GM15510 (cell line): ENCODE results near the gene ELL2.

ENCODE experiments used
- POLR2A ChIP-seq: IDR thresholded peaks from 3 replicates; pipeline ENCODE4 v1.6.1; 2011; ENCODE audit warnings: borderline replicate concordance; ENCODE audit not compliant: insufficient read length; ENCODE audit errors: extremely low read depth

Gene ELL2

GRCh38 chr5:95951916-95952315, 9.7 kb downstream of the ELL2 start:
- no peak for TF ChIP-seq POLR2A

GRCh38 chr5:95949810-95950209, 11.8 kb downstream of the ELL2 start:
- no peak for TF ChIP-seq POLR2A

GRCh38 chr5:95948631-95949030, 13.0 kb downstream of the ELL2 start:
- no peak for TF ChIP-seq POLR2A

GRCh38 chr5:95946451-95946850, 15.2 kb downstream of the ELL2 start:
- no peak for TF ChIP-seq POLR2A

- TF ChIP-seq POLR2A = no peak
Observed at GRCh38 chr5:95942968-95943367, 18.7 kb downstream of the ELL2 start.

- TF ChIP-seq POLR2A = no peak
Observed at GRCh38 chr5:95942414-95942813, 19.2 kb downstream of the ELL2 start.

- TF ChIP-seq POLR2A = no peak
Observed at GRCh38 chr5:95941756-95942155, 19.9 kb downstream of the ELL2 start.

GRCh38 chr5:95940758-95941682, 20.6 kb downstream of the ELL2 start:
- no peak for TF ChIP-seq POLR2A

- TF ChIP-seq POLR2A = no peak
Observed at GRCh38 chr5:95939465-95939864, 22.2 kb downstream of the ELL2 start.

- no peak for TF ChIP-seq POLR2A
Observed at GRCh38 chr5:95938766-95939165, 22.9 kb downstream of the ELL2 start.

GRCh38 chr5:95938347-95938746, 23.3 kb downstream of the ELL2 start:
- TF ChIP-seq POLR2A = no peak

GRCh38 chr5:95937607-95938152, 24.0 kb downstream of the ELL2 start:
- TF ChIP-seq POLR2A = no peak

- TF ChIP-seq POLR2A = no peak
Observed at GRCh38 chr5:95936812-95937397, 24.7 kb downstream of the ELL2 start.

- no peak for TF ChIP-seq POLR2A
Observed at GRCh38 chr5:95935553-95936100, 26.0 kb downstream of the ELL2 start.

- no peak for TF ChIP-seq POLR2A
Observed at GRCh38 chr5:95934207-95934804, 27.3 kb downstream of the ELL2 start.
